HG03103 (cell line): ENCODE results near the gene ASB9.
"Not testable (repeated sequence)": the region's sequence is repeated elsewhere in the genome, so short reads cannot be mapped to it uniquely, and the experiment has no call there.

ENCODE experiments used
- ATAC-seq: cut with Tn5 transposase; IDR thresholded peaks from one replicate; pipeline ENCODE4 v1.9.1; 2021; ENCODE audit warnings: low read depth; ENCODE audit not compliant: unreplicated experiment

The ASB9 gene

GRCh38 chrX:15269618-15270521 is at the start of gene ASB9:
Gene ASB9, minus strand, starts transcription at chrX:15270083. Its CDS starts 209 bp downstream, at chrX:15269874.
- ATAC-seq, result no peak

DNA sequence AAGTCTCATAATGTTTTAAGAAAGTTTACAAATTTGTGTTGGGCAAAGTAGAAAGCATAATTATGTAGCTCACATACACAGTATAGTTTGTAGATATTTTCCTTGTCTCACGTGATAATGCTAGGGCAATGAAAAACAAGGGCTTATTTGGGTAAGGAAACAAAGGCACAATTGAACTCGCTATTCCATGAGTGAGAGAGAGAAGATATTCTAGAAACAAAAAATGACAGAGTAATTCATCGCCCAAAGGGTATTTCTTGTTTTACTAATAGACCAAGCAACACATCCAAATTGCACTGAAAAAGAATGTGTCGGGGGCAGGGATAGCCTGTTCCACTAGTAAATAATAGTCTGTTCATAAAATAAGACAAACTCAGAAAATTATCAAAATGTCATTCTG is 49.2 kb upstream of the ASB9 start:
- ATAC-seq, result no peak

- no peak for ATAC-seq
Observed at GRCh38 chrX:15315509-15315908, 45.6 kb upstream of the ASB9 start, which contains the start of gene ASB11. Gene ASB11, minus strand, starts transcription at chrX:15315640. Its CDS starts 35 bp downstream, at chrX:15315605.

GRCh38 chrX:15314472-15314871 is 44.6 kb upstream of the ASB9 start:
- ATAC-seq, result no peak

DNA sequence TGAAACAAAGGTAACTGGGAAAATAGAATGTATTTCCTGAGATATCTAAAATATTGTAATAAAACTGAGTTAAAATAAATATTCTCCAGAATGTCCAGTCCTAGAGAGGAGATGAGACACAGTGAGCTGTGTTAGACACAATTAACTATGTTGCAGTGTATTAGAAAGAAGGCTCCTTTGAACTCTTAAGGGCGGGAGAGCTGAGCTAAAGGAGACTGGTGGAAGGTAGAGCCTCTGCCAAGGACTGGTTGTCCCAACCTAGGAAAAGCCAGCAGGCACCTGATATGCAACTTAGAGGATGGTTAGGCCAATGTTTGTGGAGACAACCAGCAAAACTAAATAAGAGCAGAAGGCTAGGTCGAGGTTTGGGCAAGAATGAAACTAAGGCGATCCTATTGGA is 41.2 kb upstream of the ASB9 start:
- ATAC-seq, result no peak

GRCh38 chrX:15310117-15310516 is 40.2 kb upstream of the ASB9 start:
- ATAC-seq, result no peak

- not testable (repeated sequence) for ATAC-seq
Observed at GRCh38 chrX:15305899-15306298, 36.0 kb upstream of the ASB9 start.

DNA sequence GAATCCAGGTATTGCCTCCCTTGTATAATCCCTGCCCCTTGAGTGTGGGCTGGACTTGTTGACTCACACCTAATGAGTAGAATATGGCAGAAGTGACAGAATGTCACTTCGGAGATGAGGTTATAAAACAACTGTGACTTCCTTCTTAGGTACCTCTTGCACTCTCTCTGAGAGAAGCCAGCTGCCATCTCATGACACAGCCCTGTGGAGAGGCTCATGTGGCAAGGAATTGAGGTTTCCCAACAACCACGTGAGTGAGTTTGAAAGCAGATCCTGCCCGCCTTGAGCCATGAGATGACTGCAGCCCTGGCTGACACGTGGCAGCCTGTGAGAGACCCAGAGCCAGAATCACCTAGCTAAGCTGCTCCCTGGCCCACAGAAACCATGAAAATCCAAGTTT is 32.0 kb upstream of the ASB9 start:
- no peak for ATAC-seq

DNA sequence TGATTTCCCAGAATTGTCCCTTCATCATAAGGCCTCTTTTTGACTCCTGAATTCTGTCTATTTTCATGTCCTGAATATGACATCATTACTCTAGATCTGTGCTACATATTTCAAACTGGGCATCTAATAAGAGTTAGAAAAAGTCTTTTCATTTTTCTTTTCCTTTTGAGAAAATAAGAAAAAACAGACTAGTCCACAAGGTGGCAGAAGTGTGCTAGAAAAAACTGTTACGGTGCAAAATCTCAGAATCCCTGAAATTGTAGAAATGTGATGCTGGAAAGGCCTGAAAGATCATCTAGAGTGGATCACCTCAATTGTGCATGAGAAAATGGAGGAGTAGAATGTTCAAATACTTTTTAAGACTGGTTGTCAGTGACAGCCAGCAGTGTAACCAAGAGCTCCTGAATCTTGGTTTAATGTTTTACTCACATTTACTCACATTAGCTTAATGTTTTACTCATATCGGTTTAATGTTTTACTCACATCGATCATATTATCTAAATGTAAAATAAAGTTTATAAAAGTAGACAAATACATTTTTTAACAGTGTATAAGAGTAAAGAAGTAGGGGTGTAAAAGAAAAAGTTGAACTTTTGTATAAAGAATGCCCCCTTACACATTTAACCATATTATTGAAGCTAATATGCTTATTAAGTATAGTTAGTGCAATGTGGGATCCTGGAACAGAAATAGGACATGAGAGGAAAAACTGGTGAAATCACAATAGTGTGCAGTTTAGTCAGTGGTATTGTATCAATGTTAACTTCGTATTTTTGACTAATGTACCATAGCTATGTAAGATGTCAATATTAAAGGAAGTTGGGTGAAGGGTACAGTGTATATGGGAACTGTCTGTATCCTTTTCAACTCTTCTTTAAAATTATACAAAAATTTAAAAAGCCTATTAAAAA is 30.3 kb upstream of the ASB9 start:
- ATAC-seq, result no peak

GRCh38 chrX:15298780-15299179 is 28.9 kb upstream of the ASB9 start:
- no peak for ATAC-seq

- no peak for ATAC-seq
Observed at GRCh38 chrX:15298201-15298600, 28.3 kb upstream of the ASB9 start.

GRCh38 chrX:15293451-15293850 is 23.6 kb upstream of the ASB9 start:
- no peak for ATAC-seq

- no peak for ATAC-seq
Observed at GRCh38 chrX:15292861-15293260, 23.0 kb upstream of the ASB9 start.

DNA sequence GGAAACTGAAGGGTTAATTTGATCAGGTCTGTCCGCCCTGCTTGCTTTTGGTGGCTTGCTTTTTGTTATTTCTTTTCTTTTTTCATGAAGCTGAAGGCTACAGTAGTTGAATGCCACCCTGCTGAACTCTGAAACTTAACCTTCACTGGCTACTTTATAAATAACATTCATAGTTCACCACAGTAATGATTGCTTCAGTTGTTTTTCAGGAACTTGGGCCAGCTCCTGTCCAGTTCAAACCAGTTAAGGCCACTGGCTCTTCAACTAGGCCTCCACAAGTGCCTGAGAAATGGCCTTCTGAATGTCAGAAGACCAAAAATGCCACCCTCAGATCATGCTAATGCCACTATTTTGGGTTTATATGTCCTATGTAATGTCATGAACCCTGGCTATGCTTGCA is 7.7 kb upstream of the ASB9 start:
- no peak for ATAC-seq

DNA sequence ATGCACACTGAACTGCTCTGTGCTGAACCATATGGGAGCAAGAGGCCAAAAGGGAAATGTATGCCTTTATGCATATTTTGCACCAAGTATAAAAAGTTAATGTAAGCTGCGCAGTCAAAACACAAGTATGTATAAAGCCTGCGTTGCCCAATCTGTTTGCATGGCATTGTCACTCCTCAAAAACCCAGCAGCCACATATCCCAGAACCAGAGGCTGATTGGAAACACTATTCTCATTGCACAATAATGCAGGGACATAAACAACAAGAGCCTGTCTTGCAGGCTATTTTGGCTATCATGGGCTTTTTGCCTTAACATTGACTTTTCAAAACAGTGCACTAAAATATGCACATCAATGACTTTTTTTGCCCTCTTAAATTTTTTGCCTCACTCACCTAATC is 5.1 kb upstream of the ASB9 start:
- ATAC-seq, result no peak

GRCh38 chrX:15273275-15273674 is 3.4 kb upstream of the ASB9 start:
- not testable (repeated sequence) for ATAC-seq

- no peak for ATAC-seq
Observed at GRCh38 chrX:15271757-15272156, 1.9 kb upstream of the ASB9 start.

- no peak for ATAC-seq
Observed at GRCh38 chrX:15269120-15269519, 763 bp downstream of the ASB9 start.

- no peak for ATAC-seq
Observed at GRCh38 chrX:15254852-15255251, 15.0 kb downstream of the ASB9 start.

DNA sequence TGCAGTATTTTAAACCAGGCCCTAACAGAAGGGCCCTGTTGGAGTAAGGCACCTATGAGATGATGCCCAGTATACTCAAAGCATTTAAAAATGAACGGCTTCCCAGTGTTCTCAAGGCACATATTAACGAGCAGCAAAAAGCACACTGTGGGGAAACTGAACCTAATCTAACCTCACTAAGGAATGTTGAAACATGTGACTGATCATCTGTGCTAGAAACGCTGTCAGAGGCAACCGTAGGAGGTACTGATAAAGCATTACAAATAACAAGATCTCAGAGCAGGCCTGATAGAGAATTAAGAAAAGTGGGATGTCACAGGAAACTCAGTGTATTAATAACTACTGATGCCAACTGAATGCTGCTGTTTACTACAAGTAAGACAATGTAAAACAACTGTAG is 24.0 kb downstream of the ASB9 start:
- no peak for ATAC-seq

DNA sequence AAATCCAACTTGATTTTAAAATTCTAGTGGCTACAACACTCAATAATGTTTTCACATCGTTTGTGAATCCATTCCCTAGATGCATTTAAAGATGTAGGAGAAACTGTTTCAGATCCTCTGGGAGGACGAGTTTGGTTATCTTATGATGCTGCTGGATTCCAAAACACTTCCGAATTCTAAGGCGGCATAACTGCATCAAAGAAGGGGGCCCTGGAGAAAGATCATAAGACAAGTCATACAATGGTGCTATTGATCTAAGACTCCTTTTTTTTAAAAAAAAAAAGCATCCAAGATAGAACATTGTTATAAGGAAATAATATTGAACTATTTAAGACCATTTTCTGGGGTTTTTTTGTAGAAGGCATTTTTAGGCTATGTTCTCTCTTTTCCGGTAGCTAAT is 25.5 kb downstream of the ASB9 start:
- ATAC-seq, result no peak
